OCI-LY1 (cell line): ENCODE results near the gene ZNF281.

Experiments used
- CTCF ChIP-seq: fragments of 200-600 bp; sonication (generic), shearing (Covaris generic); IDR thresholded peaks from 2 replicates; pipeline ENCODE4 v1.5.1; 2017; ENCODE audit warnings: mild to moderate bottlenecking, antibody characterized with exemption, low read length, moderate library complexity, mixed read lengths
- EZH2 ChIP-seq: fragments of 200-600 bp; sonication (generic), shearing (Covaris generic); IDR thresholded peaks from 2 replicates; pipeline ENCODE4 v1.8.0; 2017; ENCODE audit warnings: borderline replicate concordance, mixed run types, mild to moderate bottlenecking, antibody characterized with exemption, low read length, moderate library complexity, mixed read lengths

- TF ChIP-seq CTCF (no peak), EZH2 (no peak)
Measured at GRCh38 chr1:200362421-200362820, 47.4 kb downstream of the ZNF281 start.
